Lower leg skin (tissue), 3 donors: ENCODE results near the gene CDH16.

Source experiments
- CTCF ChIP-seq, 3 donors: fragments of 450-650 bp; IDR thresholded peaks; one replicate each; pipeline ENCODE4 v1.5.1; 2016; ENCODE audit warnings: antibody characterized with exemption in 3 of 3, mild to moderate bottlenecking in 3 of 3, moderate library complexity in 2 of 3
- POLR2A ChIP-seq, 2 donors: fragments of 450-650 bp; IDR thresholded peaks; one replicate each; pipeline ENCODE4 v1.6.1; 2016 to 2017; ENCODE audit warnings: antibody characterized with exemption in 2 of 2, mild to moderate bottlenecking in 1 of 2, moderate library complexity in 1 of 2

- TF ChIP-seq CTCF (IDR thresholded peaks at IDR 0.05) (no peak), POLR2A (IDR thresholded peaks at IDR 0.05) (no peak)
Measured at GRCh38 chr16:66918355-66918754, 330 bp downstream of the CDH16 start.
